PC-9 (cell line): Measurements from ENCODE around the gene COL18A1. TPM values are rescaled to one million over a fixed set of nuclear protein-coding genes. Genes with fewer than 3 reads are reported as not detected.

Experiments
- BruUV-seq: library from RNA; stranded (reverse); fragments of 400-500 nt; replicated peaks from 2 replicates; lab custom pipeline; 2021; lab: Mats Ljungman, UMichigan
- CTCF ChIA-PET: fragments of 300-600 bp; sonication (Branson Sonifier 250); formaldehyde crosslinking; loops from one replicate; lab custom pipeline; 2022; ENCODE audit warnings: antibody characterized with exemption; lab: Charles Lee
- POLR2A ChIA-PET: fragments of 300-600 bp; sonication (Branson Sonifier 250); formaldehyde crosslinking; loops from one replicate; lab custom pipeline; 2022; ENCODE audit warnings: antibody characterized with exemption; ENCODE audit not compliant: unreplicated experiment; lab: Charles Lee
- DNase-seq, 2 experiments: peaks; one replicate each; pipeline versions ENCODE4 v3.0.0 to v3.0.0-alpha.2; 2015 to 2022; ENCODE audit warnings: mixed read lengths in 1 of 2
- H2AFZ ChIP-seq: fragments of 200-600 bp; sonication (generic); 2 replicates; pipeline ENCODE4 v1.8.1; 2017; ENCODE audit warnings: antibody characterized with exemption
- H3F3A ChIP-seq: fragments of 200-600 bp; sonication (generic); 2 replicates; pipeline ENCODE4 v1.8.1; 2017; ENCODE audit warnings: antibody characterized with exemption, mild to moderate bottlenecking, low read depth; ENCODE audit not compliant: insufficient read depth
- H3K27ac ChIP-seq: fragments of 200-600 bp; sonication (generic); 2 replicates; pipeline ENCODE4 v1.6.1; 2016; ENCODE audit warnings: mixed run types
- H3K27me3 ChIP-seq: fragments of 200-600 bp; sonication (generic); 2 replicates; pipeline ENCODE4 v1.6.1; 2016; ENCODE audit warnings: low read depth, mixed run types; ENCODE audit not compliant: insufficient read depth
- H3K36me3 ChIP-seq: fragments of 200-600 bp; sonication (generic); 2 replicates; pipeline ENCODE4 v1.6.1; 2016; ENCODE audit warnings: low read depth, mixed run types
- H3K4me1 ChIP-seq: fragments of 200-600 bp; sonication (generic); replicated peaks from 2 replicates; pipeline ENCODE4 v1.6.1; 2016; ENCODE audit warnings: mixed run types; ENCODE audit not compliant: insufficient read depth
- H3K4me2 ChIP-seq: fragments of 200-600 bp; sonication (generic); 2 replicates; pipeline ENCODE4 v1.6.1; 2017; ENCODE audit warnings: mixed run types
- H3K4me3 ChIP-seq: fragments of 200-600 bp; sonication (generic); 2 replicates; pipeline ENCODE4 v1.6.1; 2016; ENCODE audit warnings: mixed run types
- H3K79me2 ChIP-seq: fragments of 200-600 bp; sonication (generic); 2 replicates; pipeline ENCODE4 v1.6.1; 2017; ENCODE audit warnings: low read depth, mixed run types
- H3K9me2 ChIP-seq: fragments of 200-600 bp; sonication (generic); 2 replicates; pipeline ENCODE4 v1.8.1; 2017; ENCODE audit warnings: mild to moderate bottlenecking; ENCODE audit not compliant: insufficient read depth
- H3K9me3 ChIP-seq: fragments of 200-600 bp; sonication (generic); 2 replicates; pipeline ENCODE4 v1.8.1; 2016; ENCODE audit warnings: low read depth; ENCODE audit not compliant: insufficient read depth
- H4K20me1 ChIP-seq: fragments of 200-600 bp; sonication (generic); 2 replicates; pipeline ENCODE4 v1.8.1; 2017; ENCODE audit not compliant: insufficient read depth
- CTCF ChIP-seq: fragments of 200-600 bp; sonication (generic); conservative IDR thresholded peaks from 2 replicates; pipeline ENCODE4 v1.6.1; 2017; ENCODE audit warnings: mixed run types, antibody characterized with exemption, mild to moderate bottlenecking, moderate library complexity
- EZH2 ChIP-seq: fragments of 200-600 bp; sonication (generic); IDR thresholded peaks from 2 replicates; pipeline ENCODE4 v1.8.0; 2017; ENCODE audit warnings: antibody characterized with exemption, low read depth
- intact Hi-C: fragments of 100-400 bp; cut with micrococcal nuclease; formaldehyde crosslinking; loops from one replicate; pipeline ENCODE4 v1.10.0; 2022; ENCODE audit not compliant: unreplicated experiment
- total RNA-seq: library from RNA; stranded (reverse); gene quantifications from 2 replicates; pipeline ENCODE4 v1.2.3, GENCODE V29; 2021

The COL18A1 gene
- total RNA-seq, 1 experiment from 2014 or later: 82.4 TPM

DNA sequence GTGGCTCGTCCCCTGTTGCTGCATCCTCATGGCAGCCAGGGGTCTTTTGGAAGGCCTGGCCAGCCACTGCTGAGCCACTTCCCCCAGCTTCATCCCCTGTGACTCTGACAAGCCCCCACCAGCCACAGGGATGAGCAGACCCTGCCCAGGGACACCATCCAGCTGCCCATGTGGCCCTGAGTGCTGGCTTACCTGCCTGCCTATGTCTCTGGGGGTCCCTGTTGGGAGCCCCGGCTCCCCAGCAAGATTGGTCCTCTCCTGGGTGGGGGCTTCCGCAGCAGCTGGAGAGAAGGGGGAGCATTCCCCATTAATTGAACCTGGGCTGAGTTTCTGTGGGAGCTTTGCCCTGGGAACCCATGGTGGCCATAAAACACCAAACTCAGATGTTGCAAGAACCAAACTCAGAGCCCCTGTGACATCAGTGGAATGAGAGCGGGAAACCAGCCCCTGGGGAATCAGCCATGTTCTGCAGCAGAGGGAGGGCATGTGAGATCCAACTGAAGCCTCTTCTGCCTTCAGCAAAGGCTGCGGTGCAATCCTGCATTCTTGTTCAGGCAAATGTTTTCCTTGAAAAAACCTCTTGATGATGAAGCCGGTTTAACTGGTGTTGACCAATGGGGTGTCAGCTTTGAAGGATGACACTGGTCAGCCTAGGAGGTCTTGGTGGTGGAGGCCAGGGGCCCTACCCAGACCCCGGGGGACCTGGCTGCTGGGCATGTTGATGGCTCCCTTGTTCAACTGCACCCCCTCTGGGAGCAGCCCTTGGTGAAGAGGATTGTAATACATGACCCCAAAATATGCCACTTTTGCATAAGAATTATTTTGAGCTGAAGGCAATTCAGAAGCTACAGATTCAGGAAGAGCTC, 28.3 kb upstream of the COL18A1 start:
- no peak overlapping the region for H3K27ac ChIP-seq
- H4K20me1 ChIP-seq: no peaks in the 10 kb centered on the region
- no peaks in the 10 kb centered on the region for H3K9me2 ChIP-seq
- intact Hi-C loops: no loop called here
- no peak overlapping the region for H3K4me3 ChIP-seq
- H3F3A ChIP-seq: peaks cover 11% of the 10 kb centered on the region; the same call in 1 of the 2 replicates
- no peaks in the 10 kb centered on the region for H3K36me3 ChIP-seq
- DNase-seq: no peak
- H3K4me2 ChIP-seq: no peak overlapping the region
- no TSS peak for BruUV-seq
- H3K4me1 ChIP-seq: peaks cover 6% of the 10 kb centered on the region; the same call in 1 of the 2 replicates
- H3K9me3 ChIP-seq: no peaks in the 10 kb centered on the region; the same call in 1 of the 2 replicates
- H3K79me2 ChIP-seq: no peaks in the 10 kb centered on the region
- POLR2A ChIA-PET: no interaction called here
- no peak for TF ChIP-seq EZH2
- no peak for TF ChIP-seq CTCF
- no peak overlapping the region for H2AFZ ChIP-seq
- CTCF ChIA-PET: no interaction called here
- no peaks in the 10 kb centered on the region for H3K27me3 ChIP-seq

DNA sequence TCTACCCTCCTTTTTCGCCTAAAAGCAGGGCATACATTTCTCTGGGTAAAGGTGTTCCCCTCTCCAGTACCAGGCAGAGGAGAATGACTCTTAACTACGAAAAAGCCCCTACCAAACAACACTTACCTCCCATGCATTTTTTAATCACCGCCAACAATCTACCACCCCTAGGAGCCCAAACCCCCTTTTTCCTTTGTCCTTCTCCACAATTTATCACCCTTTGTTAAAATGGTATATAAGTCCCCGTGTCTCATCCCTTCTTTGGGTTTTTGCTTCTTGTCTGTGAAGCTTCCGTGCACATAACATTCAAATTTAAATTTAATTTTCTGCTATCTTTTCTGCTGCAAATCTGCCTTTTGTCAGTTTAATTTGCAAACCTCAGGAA, 27.6 kb upstream of the COL18A1 start:
- Histone ChIP-seq H3K79me2 (no peaks in the 10 kb centered on the region), H3K27me3 (no peaks in the 10 kb centered on the region), H3K9me3 (no peaks in the 10 kb centered on the region; the same call in 1 of the 2 replicates), H2AFZ (no peak overlapping the region), H3F3A (peaks cover 11% of the 10 kb centered on the region; the same call in 1 of the 2 replicates), H3K4me2 (no peak overlapping the region), H3K4me1 (peaks cover 6% of the 10 kb centered on the region; the same call in 1 of the 2 replicates), H3K27ac (no peak overlapping the region), H3K36me3 (no peaks in the 10 kb centered on the region), H3K9me2 (no peaks in the 10 kb centered on the region), H3K4me3 (no peak overlapping the region), H4K20me1 (no peaks in the 10 kb centered on the region)
- ChIA-PET POLR2A (no interaction called here), CTCF (no interaction called here)
- no peak for TF ChIP-seq CTCF
- no peak for TF ChIP-seq EZH2
- BruUV-seq: no TSS peak
- intact Hi-C loops: no loop called here
- DNase-seq: no peak

- H3K9me3 ChIP-seq: no peaks in the 10 kb centered on the region
- H3K27ac ChIP-seq: 0 out of 2 replicates have a peak overlapping the region, but pooled peaks have one; percentile 3
- no peaks in the 10 kb centered on the region for H3K27me3 ChIP-seq
- H4K20me1 ChIP-seq: no peaks in the 10 kb centered on the region
- TF ChIP-seq EZH2 (no peak), CTCF (no peak)
- no peaks in the 10 kb centered on the region for H3K36me3 ChIP-seq
- CTCF ChIA-PET: no interaction called here
- H3F3A ChIP-seq: peaks cover 11% of the 10 kb centered on the region; the same call in 1 of the 2 replicates
- BruUV-seq: no TSS peak
- peaks cover 6% of the 10 kb centered on the region; the same call in 1 of the 2 replicates for H3K4me1 ChIP-seq
- POLR2A ChIA-PET: no interaction called here
- no peak overlapping the region for H3K4me2 ChIP-seq
- intact Hi-C loops: no loop called here
- no peak overlapping the region for H3K4me3 ChIP-seq
- no peak overlapping the region for H2AFZ ChIP-seq
- DNase-seq: no peak
- no peaks in the 10 kb centered on the region for H3K9me2 ChIP-seq
- H3K79me2 ChIP-seq: no peaks in the 10 kb centered on the region
Measured at GRCh38 chr21:45377866-45378257, 27.1 kb upstream of the COL18A1 start.
